Measurements from ENCODE around the gene PALM2AKAP2. TPM values are rescaled to one million over a fixed set of nuclear protein-coding genes. Genes with fewer than 3 reads are reported as not detected.

Gene PALM2AKAP2
- total and polyA plus RNA-seq, 10 of the 15 experiments (the other 5 are each of a cell fraction or from before 2014, with no cell fraction given), result 0.01 TPM; not detected in 9

GRCh38 chr9:109811876-109812275 is 31.9 kb downstream of the PALM2AKAP2 start:
- no peak overlapping the region for H3K9ac ChIP-seq (ENCODE audit: control insufficient read depth, insufficient read depth, low read length)
- CTCF ChIA-PET, result no interaction called here
- POLR2A ChIA-PET, result no interaction called here
- DNase-seq (ENCODE audit: low read depth, low spot score) (no peak), ATAC-seq (no peak), FAIRE-seq (no peak)
- SMC1A ChIA-PET (ENCODE audit: uncharacterized antibody, unreplicated experiment), result no interaction called here
- WGBS (ENCODE audit: insufficient coverage, insufficient replicate concordance, low lambda C conversion rate, missing lambda C conversion rate), result 0% methylated on average over 1 of the region's 1 CpG
- RAD21 ChIA-PET (ENCODE audit: unreplicated experiment), result no interaction called here
- BruUV-seq (replicated peaks), result no TSS peak
- H3K79me2 ChIP-seq (ENCODE audit: control insufficient read depth, insufficient read depth, low read length), result no peaks in the 10 kb centered on the region
- no peak overlapping the region for H2AFZ ChIP-seq (ENCODE audit: control insufficient read depth, low read depth, low read length)
- H3K4me3 ChIP-seq, result no peak overlapping the region
- H4K20me1 ChIP-seq (ENCODE audit: control insufficient read depth, insufficient read depth), result no peaks in the 10 kb centered on the region
- in situ Hi-C loops (cut with MboI), result loop anchor here (25.0 kb wide), 1 partner anchor 225 kb away; no protein-coding TSS in a partner anchor
- intact Hi-C loops (cut with micrococcal nuclease; ENCODE audit: unreplicated experiment), result no loop called here
- no peaks in the 10 kb centered on the region for H3K9me3 ChIP-seq (replicated peaks; ENCODE audit: control insufficient read depth, insufficient read depth, low read length)
- H3K4me1 ChIP-seq (ENCODE audit: control insufficient read depth, insufficient read depth, low read length), result no peaks in the 10 kb centered on the region
- no peaks in the 10 kb centered on the region; a peak in 1 of 4 replicates for H3K27me3 ChIP-seq (replicated peaks in 1 of 2; ENCODE audit: control insufficient read depth in 2 of 2, insufficient read depth in 2 of 2, low read length in 1 of 2)
- H3K27ac ChIP-seq (ENCODE audit: control insufficient read depth, insufficient read depth), result no peak overlapping the region
- H3K4me2 ChIP-seq (ENCODE audit: control insufficient read depth, insufficient read depth), result no peak overlapping the region
- no peaks in the 10 kb centered on the region for H3K36me3 ChIP-seq (ENCODE audit: control insufficient read depth in 2 of 2, insufficient read depth in 2 of 2, low read length in 1 of 2)
- no peak for TF ChIP-seq TAF1 (IDR thresholded peaks at IDR 0.05; ENCODE audit: borderline replicate concordance, low read depth, low read length)
- TF ChIP-seq PBX3 (IDR thresholded peaks at IDR 0.05; ENCODE audit: insufficient replicate concordance, low read depth, low read length), result no peak
- TF ChIP-seq NRF1 (conservative IDR thresholded peaks at IDR 0.05; ENCODE audit: low read depth, low read length), result no peak
- no peak for TF ChIP-seq RELB (IDR thresholded peaks at IDR 0.05; ENCODE audit: low read depth)
- TF ChIP-seq NFYB (IDR thresholded peaks at IDR 0.05; ENCODE audit: insufficient read depth, low read depth, low read length), result no peak
